B cell (primary cell): ENCODE results near the gene REEP6.

Source experiments
- CTCF ChIP-seq: fragments of 200-600 bp; IDR thresholded peaks from one replicate; pipeline ENCODE4 v1.8.0; 2022; ENCODE audit warnings: antibody characterized with exemption, mild to moderate bottlenecking
- EZH2 ChIP-seq: IDR thresholded peaks from 2 replicates; pipeline ENCODE4 v1.6.1; 2012; ENCODE audit warnings: borderline replicate concordance, low read depth, mild to moderate bottlenecking, moderate library complexity, low read length; ENCODE audit not compliant: insufficient read depth, poor library complexity, severe bottlenecking

- no peak for TF ChIP-seq CTCF
- TF ChIP-seq EZH2: no peak
Observed at GRCh38 chr19:1471515-1472160, 19.3 kb upstream of the REEP6 start.
